Fibroblast of skin of left quadriceps (primary cell): ENCODE results near the gene CHGA.

Experiments used
- DNase-seq, 2 experiments: peaks; one replicate each; pipeline ENCODE4 v3.0.0-alpha.2; 2013; ENCODE audit warnings: low read depth in 2 of 2

Gene CHGA

DNA sequence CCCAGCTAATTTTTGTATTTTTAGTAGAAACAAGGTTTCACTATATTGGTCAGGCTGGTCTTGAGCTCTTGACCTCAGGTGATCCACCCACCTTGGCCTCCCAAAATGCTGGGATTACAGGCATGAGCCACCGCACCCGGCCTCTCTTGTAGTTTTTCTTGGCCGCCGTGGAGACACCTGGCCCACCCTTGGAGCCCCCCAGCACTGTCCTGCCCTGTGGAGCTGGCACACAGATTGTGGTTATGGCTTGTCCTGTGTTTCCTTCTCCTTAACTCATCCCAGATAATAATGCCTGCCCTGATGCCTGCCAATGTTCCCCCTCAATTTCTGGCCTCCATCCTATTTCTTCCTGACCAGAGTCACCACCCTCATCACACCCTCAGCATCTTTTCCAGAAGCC is 57.9 kb downstream of the CHGA start:
- DNase-seq: no peak

DNA sequence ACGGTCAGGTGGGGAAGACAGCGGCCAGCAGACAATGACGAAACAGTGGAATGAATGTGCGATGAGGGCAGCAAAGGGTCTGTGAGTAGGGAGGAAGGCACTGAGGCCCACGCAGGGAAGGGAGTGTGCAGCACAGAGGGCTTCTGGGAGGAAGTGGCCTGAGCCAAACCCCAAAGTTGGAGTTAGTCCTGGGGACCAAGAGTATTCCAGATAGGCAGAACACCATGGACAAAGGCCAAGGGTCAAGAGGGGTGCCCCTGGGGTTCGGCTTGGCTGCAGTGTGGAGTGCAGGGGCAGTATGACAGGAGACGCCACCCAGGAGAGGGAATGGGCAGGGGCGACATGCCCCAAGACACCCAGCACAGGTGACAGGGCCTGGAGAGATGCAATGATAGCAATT is 58.8 kb downstream of the CHGA start:
- no peak for DNase-seq

DNA sequence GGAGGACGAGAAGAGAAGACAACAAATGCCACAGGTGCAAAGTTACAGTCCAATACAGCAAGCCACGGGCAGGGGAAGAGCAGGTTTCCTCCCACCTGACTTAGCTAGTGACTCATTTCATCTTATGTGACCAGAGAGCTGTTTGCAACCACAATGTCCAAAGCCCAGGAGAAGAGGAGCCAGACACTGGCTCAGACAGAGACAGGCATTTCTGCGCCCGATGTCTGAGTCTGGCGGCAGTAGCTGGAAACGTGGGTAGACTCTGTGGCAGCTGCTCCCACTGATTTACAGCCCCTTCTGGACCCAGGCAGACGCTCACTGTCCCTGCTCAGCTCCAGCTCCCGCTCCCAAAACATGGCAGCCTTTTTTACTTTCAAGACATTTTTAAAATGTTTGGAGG is 60.0 kb downstream of the CHGA start:
- DNase-seq: no peak

DNA sequence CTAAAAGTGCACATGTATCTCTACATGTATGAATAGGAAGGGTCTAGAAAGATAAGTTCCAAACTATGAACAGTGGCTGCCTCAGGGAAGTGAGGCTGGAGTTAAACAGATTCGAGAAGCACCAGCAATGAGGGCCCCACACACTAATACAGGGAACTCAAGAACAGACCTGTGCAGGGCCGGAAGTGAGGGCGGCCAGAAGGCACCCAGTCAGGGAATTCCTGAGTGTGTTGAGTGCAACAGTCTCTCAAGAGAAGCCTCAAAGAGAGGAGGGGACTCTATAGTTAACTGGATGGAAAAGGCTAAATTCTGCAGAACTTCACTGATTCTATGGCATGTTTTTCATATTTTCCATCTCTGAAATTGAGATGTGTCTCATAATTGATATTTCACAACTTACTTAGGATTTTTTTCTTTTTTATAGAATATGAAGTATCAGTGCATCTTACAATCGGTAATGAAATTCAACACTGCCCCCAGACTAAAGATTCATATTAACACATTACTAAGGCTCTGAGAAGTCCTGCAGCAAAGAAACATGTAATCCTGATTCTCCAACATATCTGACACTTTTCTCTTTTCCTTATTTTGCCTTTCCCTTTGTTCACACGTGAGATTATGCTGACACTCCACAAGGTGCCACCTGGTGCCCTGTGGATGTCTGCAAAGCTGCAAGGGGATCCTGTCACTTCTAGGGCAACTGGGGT is 61.3 kb downstream of the CHGA start:
- no peak for DNase-seq
